ENCODE data around the gene BTBD6. TPM values are rescaled to one million over a fixed set of nuclear protein-coding genes. Genes with fewer than 3 reads are reported as not detected.

The BTBD6 gene
- total RNA-seq, 1 experiment from 2014 or later, result 7.8 TPM

GRCh38 chr14:105229099-105229655 lies 19.2 kb upstream of the BTBD6 start:
- Mint-ChIP-seq H3K4me1 (no peaks in the 10 kb centered on the region), H3K9me3 (no peaks in the 10 kb centered on the region), H3K27ac (no peak overlapping the region), H3K36me3 (peaks cover 12% of the 10 kb centered on the region; the same call in 1 of the 2 replicates), H3K4me3 (no peak overlapping the region), H3K27me3 (ENCODE audit: low read depth) (no peaks in the 10 kb centered on the region)
- ChIA-PET POLR2A (no interaction called here), CTCF (no interaction called here)
- no peak for TF ChIP-seq CDX4 (CRISPR knock-in tag; IDR thresholded peaks at IDR 0.05; ENCODE audit: borderline replicate concordance)
- TF ChIP-seq FOXP1 (CRISPR knock-in tag; IDR thresholded peaks at IDR 0.05; ENCODE audit: borderline replicate concordance), result no peak
- no peak for TF ChIP-seq E2F1 (CRISPR knock-in tag; IDR thresholded peaks at IDR 0.05)
- no peak for DNase-seq (ENCODE audit: low spot score)
- no peak for ATAC-seq

- TF ChIP-seq TP53 (CRISPR knock-in tag; IDR thresholded peaks at IDR 0.05) (no peak), NR3C1 (CRISPR knock-in tag; conservative IDR thresholded peaks at IDR 0.05; ENCODE audit: low read depth) (no peak), ZNF532 (CRISPR knock-in tag; IDR thresholded peaks at IDR 0.05; ENCODE audit: borderline replicate concordance) (no peak), AFF4 (CRISPR knock-in tag; IDR thresholded peaks at IDR 0.05; ENCODE audit: borderline replicate concordance) (no peak), MYBL2 (CRISPR knock-in tag; IDR thresholded peaks at IDR 0.05) (no peak), ZNF512 (CRISPR knock-in tag; IDR thresholded peaks at IDR 0.05; ENCODE audit: borderline replicate concordance) (no peak), FOXJ3 (CRISPR knock-in tag; IDR thresholded peaks at IDR 0.05; ENCODE audit: borderline replicate concordance) (no peak), SOX15 (CRISPR knock-in tag; IDR thresholded peaks at IDR 0.05) (no peak), SP1 (CRISPR knock-in tag; conservative IDR thresholded peaks at IDR 0.05) (no peak), ZNF317 (CRISPR knock-in tag; IDR thresholded peaks at IDR 0.05; ENCODE audit: borderline replicate concordance, low read depth) (no peak), ATF3 (CRISPR knock-in tag; conservative IDR thresholded peaks at IDR 0.05) (no peak), HMGXB4 (CRISPR knock-in tag; IDR thresholded peaks at IDR 0.05) (no peak), IRF2 (CRISPR knock-in tag; IDR thresholded peaks at IDR 0.05; ENCODE audit: borderline replicate concordance, low read depth) (no peak), E2F5 (CRISPR knock-in tag; IDR thresholded peaks at IDR 0.05) (no peak), ZNF396 (CRISPR knock-in tag; IDR thresholded peaks at IDR 0.05; ENCODE audit: borderline replicate concordance) (no peak)
- H3K4me3 Mint-ChIP-seq, result no peak overlapping the region
- H3K4me1 Mint-ChIP-seq, result no peaks in the 10 kb centered on the region
Observed at GRCh38 chr14:105240811-105241576, 7.3 kb upstream of the BTBD6 start.

More at GRCh38 chr14:105240811-105241576, 7.3 kb upstream of the BTBD6 start:
- no peak for ATAC-seq
- Mint-ChIP-seq H3K27me3 (ENCODE audit: low read depth) (no peaks in the 10 kb centered on the region), H3K27ac (no peak overlapping the region), H3K9me3 (no peaks in the 10 kb centered on the region), H3K36me3 (no peaks in the 10 kb centered on the region; the same call in 1 of the 2 replicates)
- DNase-seq (ENCODE audit: low spot score), result no peak
- ChIA-PET CTCF (no interaction called here), POLR2A (no interaction called here)
